SK-N-SH treated with all-trans-retinoic acid at 6 μM for 48 hours (cell line): Measurements from ENCODE around the gene PTP4A2.

ENCODE experiments used
- ATAC-seq: fragments of 200-7000 bp; cut with Tn5 transposase; 3 replicates; pipeline ENCODE4 v1.9.1; 2020; ENCODE audit warnings: mild to moderate bottlenecking, moderate library complexity
- ARNTL ChIP-seq: fragments of 450-650 bp; formaldehyde crosslinking; IDR thresholded peaks from 2 replicates; pipeline ENCODE4 v1.5.0; 2020; ENCODE audit warnings: low read depth, mild to moderate bottlenecking, moderate library complexity, borderline replicate concordance
- BACH2 ChIP-seq: fragments of 250-450 bp; sonication (Bioruptor Pico); IDR thresholded peaks from 2 replicates; pipeline ENCODE4 v1.9.0; 2021; ENCODE audit warnings: mild to moderate bottlenecking, borderline replicate concordance
- CSDC2 ChIP-seq: fragments of 250-450 bp; sonication (Bioruptor Pico); IDR thresholded peaks from 2 replicates; pipeline ENCODE4 v1.5.0; 2020; ENCODE audit warnings: mild to moderate bottlenecking, moderate library complexity
- ESRRG ChIP-seq: fragments of 250-450 bp; sonication (Bioruptor Pico); IDR thresholded peaks from 2 replicates; pipeline ENCODE4 v1.6.1; 2021; ENCODE audit warnings: mild to moderate bottlenecking
- GLIS3 ChIP-seq: fragments of 250-450 bp; sonication (Bioruptor Pico); IDR thresholded peaks from 2 replicates; pipeline ENCODE4 v1.5.0; 2020; ENCODE audit warnings: mild to moderate bottlenecking, moderate library complexity
- ISL1 ChIP-seq: fragments of 250-450 bp; sonication (Bioruptor Pico); IDR thresholded peaks from 2 replicates; pipeline ENCODE4 v2.1.2; 2022; ENCODE audit warnings: mild to moderate bottlenecking, moderate library complexity
- OSR1 ChIP-seq: fragments of 250-450 bp; sonication (Bioruptor Pico); IDR thresholded peaks from 2 replicates; pipeline ENCODE4 v1.8.0; 2022; ENCODE audit warnings: moderate library complexity, mild to moderate bottlenecking, inconsistent platforms
- PATZ1 ChIP-seq: fragments of 250-450 bp; sonication (Bioruptor Pico); IDR thresholded peaks from 2 replicates; pipeline ENCODE4 v1.8.0; 2020; ENCODE audit warnings: mild to moderate bottlenecking, moderate library complexity, borderline replicate concordance
- PPARA ChIP-seq: fragments of 250-450 bp; sonication (Bioruptor Pico); IDR thresholded peaks from 2 replicates; pipeline ENCODE4 v1.5.0; 2020; ENCODE audit warnings: mild to moderate bottlenecking, borderline replicate concordance
- SNAI2 ChIP-seq: fragments of 250-450 bp; sonication (Bioruptor Pico); IDR thresholded peaks from 2 replicates; pipeline ENCODE4 v1.5.0; 2020; ENCODE audit warnings: mild to moderate bottlenecking, moderate library complexity
- TCF4 ChIP-seq: fragments of 250-450 bp; sonication (Bioruptor Pico); IDR thresholded peaks from 2 replicates; pipeline ENCODE4 v1.8.0; 2021; ENCODE audit warnings: mild to moderate bottlenecking, moderate library complexity, borderline replicate concordance
- TSHZ2 ChIP-seq: fragments of 250-450 bp; sonication (Bioruptor Pico); IDR thresholded peaks from 2 replicates; pipeline ENCODE4 v1.5.0; 2020; ENCODE audit warnings: mild to moderate bottlenecking, moderate library complexity
- ZFP3 ChIP-seq: fragments of 250-450 bp; sonication (Bioruptor Pico); IDR thresholded peaks from 2 replicates; pipeline ENCODE4 v1.5.0; 2020; ENCODE audit warnings: mild to moderate bottlenecking, moderate library complexity
- ZFP30 ChIP-seq: fragments of 450-650 bp; formaldehyde crosslinking; IDR thresholded peaks from 2 replicates; pipeline ENCODE4 v1.5.0; 2022; ENCODE audit warnings: mild to moderate bottlenecking, moderate library complexity
- ZNF8 ChIP-seq: fragments of 450-650 bp; formaldehyde crosslinking; IDR thresholded peaks from 2 replicates; pipeline ENCODE4 v1.5.0; 2020; ENCODE audit warnings: mild to moderate bottlenecking, moderate library complexity
- TF ChIP-seq, protein P1 (sequence below): fragments of 250-450 bp; sonication (Bioruptor Pico); IDR thresholded peaks from 2 replicates; pipeline ENCODE4 v1.5.1; 2021; ENCODE audit warnings: mild to moderate bottlenecking, moderate library complexity
- TF ChIP-seq, protein P2 (sequence below): fragments of 250-450 bp; sonication (Bioruptor Pico); IDR thresholded peaks from 2 replicates; pipeline ENCODE4 v1.5.1; 2020; ENCODE audit warnings: low read depth, mild to moderate bottlenecking, moderate library complexity

The PTP4A2 gene

DNA sequence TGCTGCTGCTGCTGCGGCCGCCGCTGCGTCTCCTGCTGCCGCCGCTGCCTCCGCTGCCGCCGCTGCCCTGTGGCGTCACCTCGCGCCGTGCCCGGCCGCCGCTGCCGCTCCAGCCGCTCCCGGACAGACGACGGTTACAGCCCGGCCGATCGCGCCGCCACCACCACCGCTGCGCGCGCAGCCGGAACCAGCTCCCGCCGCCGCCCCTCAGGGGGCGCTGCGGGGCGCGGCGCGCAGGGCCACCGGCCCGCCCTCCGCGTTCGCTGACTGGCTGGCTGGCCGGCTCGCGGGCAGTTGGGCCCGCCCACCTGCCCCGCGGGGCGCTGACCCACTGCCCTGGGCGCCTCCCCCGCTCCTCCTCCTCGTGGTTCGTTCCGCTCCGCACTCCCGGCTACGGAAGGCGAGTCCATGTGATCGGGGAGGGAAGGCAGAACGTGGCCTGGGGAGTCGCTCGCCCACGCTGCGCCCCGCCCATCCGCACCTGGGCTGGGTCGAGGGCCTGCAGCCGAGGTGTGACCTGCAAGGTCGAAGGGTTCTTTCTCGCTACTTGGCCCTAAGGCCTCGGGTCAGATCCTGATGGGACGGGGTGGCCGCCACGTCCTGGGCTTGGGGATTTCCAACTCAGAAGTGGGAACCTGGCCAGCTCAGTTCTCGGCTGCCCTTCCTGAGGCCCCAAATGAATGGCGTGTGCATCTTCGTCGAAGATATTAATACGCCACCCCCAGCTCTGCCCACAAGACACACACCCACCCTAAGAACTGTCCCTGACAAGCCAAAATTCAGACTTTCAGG, at the start of gene PTP4A2:
PTP4A2 (minus strand) TSS at position 185 of the 792 bp plus-strand sequence. CDS start 19,303 bp downstream, outside the sequence.
- TF ChIP-seq GLIS3 (CRISPR knock-in tag) (no peak), PATZ1 (no peak)
- peak; percentile 89 for ATAC-seq

DNA sequence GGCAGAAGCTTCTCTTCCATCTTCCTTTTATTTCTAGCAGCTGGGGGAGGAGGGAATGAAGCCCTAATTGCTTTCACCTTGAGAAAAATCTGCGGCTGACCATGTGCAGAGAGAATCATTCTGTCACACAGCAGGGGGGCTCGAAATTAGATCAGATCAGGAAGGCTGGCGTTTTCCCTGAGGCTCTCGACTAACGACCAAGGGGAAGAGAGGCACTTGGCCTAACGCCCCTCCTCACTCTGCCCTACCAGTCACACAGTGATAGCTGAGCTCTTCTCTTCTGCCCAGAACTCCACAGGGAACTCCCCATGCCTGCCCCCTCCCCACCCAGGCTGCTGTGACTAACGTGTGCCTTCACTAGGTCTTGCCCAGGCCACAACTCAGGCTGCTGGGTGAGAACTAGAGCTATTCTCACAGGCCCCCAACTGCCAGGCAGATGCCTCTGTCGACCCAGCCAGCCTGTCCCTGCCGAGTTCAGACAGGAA, 49.0 kb upstream of the PTP4A2 start:
- ATAC-seq, result no peak; the same call in 2 of the 3 replicates
- TF ChIP-seq PATZ1 (no peak), ZFP3 (no peak), ISL1 (CRISPR knock-in tag) (no peak), SNAI2 (CRISPR knock-in tag) (no peak)
- TF ChIP-seq, protein P1, sequence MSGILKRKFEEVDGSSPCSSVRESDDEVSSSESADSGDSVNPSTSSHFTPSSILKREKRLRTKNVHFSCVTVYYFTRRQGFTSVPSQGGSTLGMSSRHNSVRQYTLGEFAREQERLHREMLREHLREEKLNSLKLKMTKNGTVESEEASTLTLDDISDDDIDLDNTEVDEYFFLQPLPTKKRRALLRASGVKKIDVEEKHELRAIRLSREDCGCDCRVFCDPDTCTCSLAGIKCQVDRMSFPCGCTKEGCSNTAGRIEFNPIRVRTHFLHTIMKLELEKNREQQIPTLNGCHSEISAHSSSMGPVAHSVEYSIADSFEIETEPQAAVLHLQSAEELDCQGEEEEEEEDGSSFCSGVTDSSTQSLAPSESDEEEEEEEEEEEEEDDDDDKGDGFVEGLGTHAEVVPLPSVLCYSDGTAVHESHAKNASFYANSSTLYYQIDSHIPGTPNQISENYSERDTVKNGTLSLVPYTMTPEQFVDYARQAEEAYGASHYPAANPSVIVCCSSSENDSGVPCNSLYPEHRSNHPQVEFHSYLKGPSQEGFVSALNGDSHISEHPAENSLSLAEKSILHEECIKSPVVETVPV (CRISPR knock-in tag), result no peak
- TF ChIP-seq, protein P2, sequence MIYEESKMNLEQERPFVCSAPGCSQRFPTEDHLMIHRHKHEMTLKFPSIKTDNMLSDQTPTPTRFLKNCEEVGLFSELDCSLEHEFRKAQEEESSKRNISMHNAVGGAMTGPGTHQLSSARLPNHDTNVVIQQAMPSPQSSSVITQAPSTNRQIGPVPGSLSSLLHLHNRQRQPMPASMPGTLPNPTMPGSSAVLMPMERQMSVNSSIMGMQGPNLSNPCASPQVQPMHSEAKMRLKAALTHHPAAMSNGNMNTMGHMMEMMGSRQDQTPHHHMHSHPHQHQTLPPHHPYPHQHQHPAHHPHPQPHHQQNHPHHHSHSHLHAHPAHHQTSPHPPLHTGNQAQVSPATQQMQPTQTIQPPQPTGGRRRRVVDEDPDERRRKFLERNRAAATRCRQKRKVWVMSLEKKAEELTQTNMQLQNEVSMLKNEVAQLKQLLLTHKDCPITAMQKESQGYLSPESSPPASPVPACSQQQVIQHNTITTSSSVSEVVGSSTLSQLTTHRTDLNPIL (CRISPR knock-in tag), result no peak

- peak; percentile 36; the same call in 2 of the 3 replicates for ATAC-seq
- TF ChIP-seq SNAI2 (CRISPR knock-in tag) (no peak), TCF4 (CRISPR knock-in tag) (no peak), ZNF8 (CRISPR knock-in tag) (no peak), BACH2 (CRISPR knock-in tag) (no peak), PPARA (CRISPR knock-in tag) (no peak), PATZ1 (no peak), OSR1 (no peak), ARNTL (CRISPR knock-in tag) (no peak)
Observed at GRCh38 chr1:31985430-31985829, 47.3 kb upstream of the PTP4A2 start.

DNA sequence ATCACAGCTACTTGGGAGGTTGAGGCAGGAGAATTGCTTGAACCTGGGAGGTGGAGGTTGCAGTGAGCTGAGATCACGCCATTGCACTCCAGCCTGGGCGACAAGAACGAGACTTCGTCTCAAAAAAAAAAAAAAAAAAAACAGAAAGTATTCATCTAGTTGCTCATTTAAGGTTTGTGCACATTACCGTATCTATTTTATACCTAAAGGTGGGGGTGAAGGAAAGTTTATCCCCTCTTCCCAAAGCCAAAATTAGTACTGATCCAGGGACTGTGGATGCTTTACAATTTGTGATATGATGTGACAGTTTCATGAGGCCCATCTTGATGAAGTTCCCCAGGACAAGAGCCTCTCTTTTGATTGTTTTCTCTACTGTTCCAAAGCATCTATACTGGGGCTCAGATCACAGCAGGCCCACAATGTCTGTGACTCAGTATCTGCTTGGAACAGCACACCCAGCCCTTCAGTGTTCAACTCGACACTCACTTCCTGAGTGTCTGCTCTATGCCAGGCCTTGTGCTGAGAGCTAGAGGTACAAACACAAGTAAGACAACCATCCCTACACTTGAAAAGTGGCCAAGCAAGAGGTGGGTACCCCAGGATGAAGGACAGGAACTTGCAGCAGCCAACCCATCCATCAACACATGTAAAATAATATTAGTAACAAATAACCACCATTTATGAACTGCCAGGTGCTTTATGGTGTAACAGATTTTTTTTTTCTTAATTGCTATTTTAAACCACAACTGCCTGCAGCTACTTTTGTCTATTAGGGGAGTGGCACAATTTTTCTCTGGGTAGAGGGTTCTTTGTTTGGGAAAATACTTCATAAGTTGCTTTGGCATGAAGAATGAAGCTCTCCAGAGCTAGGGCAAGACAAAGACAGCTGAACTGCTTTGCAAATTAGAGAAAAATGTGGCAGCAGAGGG, 46.5 kb upstream of the PTP4A2 start:
- peak; percentile 84 for ATAC-seq
- no peak for TF ChIP-seq ZFP3
- no peak for TF ChIP-seq CSDC2
- TF ChIP-seq ZFP30 (CRISPR knock-in tag), result no peak

GRCh38 chr1:31981972-31982371, 43.8 kb upstream of the PTP4A2 start:
- ATAC-seq, result no peak
- TF ChIP-seq, protein P2 (CRISPR knock-in tag), result no peak
- TF ChIP-seq BACH2 (CRISPR knock-in tag), result no peak
- no peak for TF ChIP-seq TSHZ2 (CRISPR knock-in tag)
- no peak for TF ChIP-seq CSDC2
- TF ChIP-seq ISL1 (CRISPR knock-in tag), result no peak
- no peak for TF ChIP-seq ESRRG
- no peak for TF ChIP-seq ZFP30 (CRISPR knock-in tag)
- no peak for TF ChIP-seq PPARA (CRISPR knock-in tag)
